H1 (cell line): ENCODE results near the gene GNAT2. TPM values are rescaled to one million over a fixed set of nuclear protein-coding genes. Genes with fewer than 3 reads are reported as not detected.

Experiments
- ZNF274 ChIP-seq: IDR thresholded peaks from 2 replicates; pipeline ENCODE4 v1.7.0; 2012; ENCODE audit warnings: low read length, borderline replicate concordance; ENCODE audit errors: extremely low read depth
- polyA plus RNA-seq, 7 experiments: library from polyadenylated mRNA; depleted of rRNA in 3 of 7; stranded (reverse) in 5 of 7; unstranded in 2 of 7; fragments of >200 nt in 5 of 7; fragments of 200-250 nt in 2 of 7; gene quantifications; 1 replicate in 5 of 7; 2 replicates in 1 of 7; 4 replicates in 1 of 7; pipeline versions ENCODE4 v1.2.1 to v1.2.3, GENCODE V29; 2011 to 2013; ENCODE audit warnings: missing spikeins in 2 of 7, mixed read lengths in 2 of 7
- total RNA-seq: library from RNA; stranded (reverse); fragmentation: NEBNext Ultra II Directional; extraction: Animal tissue kit (Norgen Biotek cat#: 25700); gene quantifications from 2 replicates; pipeline ENCODE4 v1.2.1, GENCODE V29; 2021

GNAT2 gene
- total and polyA plus RNA-seq, 2 of the 8 experiments (the other 6 are each of a cell fraction or from before 2014, with no cell fraction given), result 0.05 TPM; not detected in 1

- TF ChIP-seq ZNF274, result no peak
These were observed 51.3 kb downstream of the GNAT2 start (continued) for GRCh38 chr1:109567877-109568672.
